HG02981 (cell line): ENCODE results near the gene PDZK1IP1.

Source experiments
- ATAC-seq: cut with Tn5 transposase; IDR thresholded peaks from one replicate; pipeline ENCODE4 v1.9.1; 2021; ENCODE audit warnings: mild to moderate bottlenecking, moderate library complexity; ENCODE audit not compliant: unreplicated experiment

The PDZK1IP1 gene, protein sequence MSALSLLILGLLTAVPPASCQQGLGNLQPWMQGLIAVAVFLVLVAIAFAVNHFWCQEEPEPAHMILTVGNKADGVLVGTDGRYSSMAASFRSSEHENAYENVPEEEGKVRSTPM

DNA sequence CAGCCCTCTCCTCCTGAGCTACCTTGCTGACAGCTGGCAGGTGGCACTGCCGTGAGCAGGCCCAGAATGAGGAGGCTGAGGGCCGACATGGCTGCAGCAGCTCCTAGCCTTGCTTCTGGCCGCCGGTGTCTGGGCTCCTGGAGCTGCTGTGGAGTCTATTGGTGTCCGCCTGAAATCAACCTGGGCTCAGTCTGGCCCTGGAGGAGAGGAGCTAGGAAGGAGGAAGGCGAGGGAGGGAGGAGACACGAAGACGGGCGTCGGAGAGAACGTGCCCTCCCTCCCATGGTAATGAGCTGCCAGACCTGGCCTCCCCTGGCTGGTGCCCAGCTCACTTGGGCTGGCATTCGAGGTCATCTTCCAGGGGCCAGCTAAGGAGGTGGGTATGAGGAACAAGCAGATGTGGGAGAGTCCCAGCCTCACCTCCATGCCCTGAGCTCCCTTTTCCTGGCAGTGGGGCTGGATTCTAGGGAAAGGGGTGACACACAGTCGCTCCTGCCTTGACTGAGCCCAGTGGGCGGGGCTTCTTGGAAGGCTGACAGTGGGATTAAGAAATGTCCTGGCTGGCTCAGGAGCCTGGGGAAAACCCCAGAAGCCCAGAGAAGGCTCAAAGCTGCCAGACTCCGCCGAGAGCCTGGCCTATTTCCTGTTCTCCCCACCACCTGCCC lies at the start of gene PDZK1IP1:
Gene PDZK1IP1 (minus strand): TSS at position 193 of the 665 bp plus-strand sequence. CDS start 104 bp downstream, at position 89.
- ATAC-seq, result no peak

DNA sequence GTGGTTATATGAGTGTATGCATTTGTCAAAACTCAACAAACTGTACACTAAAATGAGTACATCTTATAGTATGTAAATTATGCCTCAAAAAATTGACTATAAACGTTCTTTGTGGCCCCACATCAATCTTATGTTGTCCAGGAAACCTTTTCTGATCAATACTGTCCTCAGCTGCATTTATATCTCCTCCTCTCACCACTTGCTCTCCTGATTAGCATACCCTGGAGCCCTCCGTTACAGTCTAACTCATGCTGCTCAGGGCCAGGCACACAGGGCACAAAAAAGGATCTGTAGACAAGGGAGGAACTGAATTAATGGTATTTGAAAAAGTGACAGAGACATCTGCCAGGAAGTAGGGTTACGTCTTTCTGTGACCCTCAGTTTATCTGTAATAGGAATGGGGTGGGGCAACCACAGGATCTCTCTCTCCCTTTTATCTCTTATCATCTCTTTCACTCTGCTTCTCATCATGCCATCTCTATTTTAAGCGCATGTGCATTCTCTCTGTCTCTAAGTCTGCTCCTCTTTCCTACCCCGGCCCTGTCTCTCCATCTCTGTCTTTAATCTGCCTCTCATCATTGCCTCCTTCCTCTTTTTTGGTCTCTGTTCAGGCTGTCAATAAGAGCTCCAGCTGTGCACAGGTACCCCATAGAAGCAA lies 49.2 kb upstream of the PDZK1IP1 start:
- ATAC-seq, result no peak

DNA sequence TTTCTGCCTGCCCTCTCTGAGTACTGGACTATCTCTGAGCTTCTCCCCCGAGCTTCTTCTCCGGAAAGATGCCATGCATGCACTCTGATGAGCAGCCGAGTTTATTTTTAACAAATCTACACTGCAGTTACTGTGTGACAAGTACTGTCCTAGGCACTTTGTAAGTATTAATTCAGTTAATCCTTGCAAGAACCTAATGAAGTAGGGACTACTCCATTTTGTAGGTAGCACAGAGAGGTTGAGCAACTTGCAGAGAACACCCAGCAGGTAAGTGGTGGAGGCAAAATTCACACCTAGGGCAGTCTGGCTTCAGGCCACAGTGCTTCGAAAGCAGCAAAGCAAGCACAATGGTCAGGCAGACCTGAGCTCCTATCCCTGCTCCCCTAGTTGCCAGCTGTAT lies 46.0 kb upstream of the PDZK1IP1 start:
- no peak for ATAC-seq

DNA sequence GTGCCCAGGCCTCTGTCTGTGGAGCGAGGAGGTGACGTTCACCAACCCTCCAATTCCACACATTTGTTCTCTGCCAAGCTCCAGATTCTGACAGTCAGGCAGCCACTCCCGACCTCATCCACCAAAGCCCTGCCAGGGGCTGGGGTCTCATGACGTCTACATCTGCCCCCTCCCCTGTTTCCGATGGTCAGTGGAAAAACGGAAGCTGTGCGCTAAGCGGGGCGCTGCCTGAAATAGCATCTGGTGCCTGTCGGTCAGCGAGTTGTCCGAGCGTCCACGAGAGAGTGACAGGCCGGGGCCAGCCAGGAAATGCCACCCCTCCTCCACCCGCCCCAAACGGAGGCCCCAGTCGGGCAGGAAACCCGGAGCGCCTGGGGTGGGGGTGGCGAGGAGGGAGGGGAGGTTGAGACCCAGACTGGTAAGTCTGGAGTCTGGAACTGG lies 45.4 kb upstream of the PDZK1IP1 start:
- ATAC-seq, result no peak

DNA sequence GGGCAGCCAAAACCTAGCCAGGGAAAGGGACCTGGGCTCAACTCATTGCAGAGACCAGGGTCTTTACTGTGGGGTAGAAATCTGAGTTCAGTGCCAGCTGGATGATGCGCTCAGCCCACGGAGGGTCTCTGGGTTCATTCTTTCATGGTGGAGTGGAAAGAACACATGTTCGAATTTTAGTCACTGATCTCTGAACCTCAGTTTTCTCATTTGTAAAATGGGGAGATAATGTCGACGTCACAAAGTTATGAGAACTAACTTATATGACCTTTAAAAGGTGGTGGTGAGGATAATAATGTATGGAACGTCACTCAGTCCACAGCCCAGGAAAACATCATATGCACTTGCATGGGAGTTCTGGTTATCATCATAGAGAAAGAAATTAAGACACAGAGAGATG lies 43.4 kb upstream of the PDZK1IP1 start:
- no peak for ATAC-seq

DNA sequence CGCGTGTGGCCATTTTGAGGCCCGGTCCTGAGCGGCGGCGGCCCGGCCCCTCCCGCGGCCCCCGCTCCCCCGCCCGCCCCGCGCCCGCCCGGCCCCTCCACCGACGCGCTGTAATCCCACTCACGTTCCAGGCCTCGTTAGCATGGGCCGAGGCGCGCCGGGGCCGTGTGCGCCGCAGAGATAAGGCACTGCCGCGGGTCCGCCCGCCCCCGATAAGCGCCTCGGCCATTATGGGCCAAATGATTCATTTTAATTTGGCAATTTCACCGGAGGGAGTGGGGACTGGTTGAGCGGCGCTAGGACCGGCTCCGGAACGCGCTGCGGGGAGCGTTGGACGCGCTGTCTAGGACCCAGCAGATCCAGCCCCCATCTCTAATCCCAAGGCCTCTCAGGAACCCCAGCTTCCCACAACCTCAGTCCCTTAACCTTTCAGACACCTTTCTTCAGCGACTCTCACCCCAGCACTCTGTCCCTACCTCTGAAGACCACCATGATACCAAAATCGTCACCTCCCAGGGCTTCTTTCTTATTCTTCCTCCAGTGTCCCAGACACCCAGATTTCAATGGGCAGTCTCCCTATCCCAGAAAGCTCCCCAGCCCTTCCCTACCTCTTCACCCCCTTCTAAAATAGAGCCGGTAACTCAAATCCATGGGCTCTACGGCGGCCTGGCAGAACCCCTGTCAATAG lies 42.5 kb upstream of the PDZK1IP1 start, which contains the start of gene TAL1:
Gene TAL1 (minus strand): TSS at position 39 of the 688 bp plus-strand sequence. CDS start 6,337 bp downstream, outside the sequence.
- ATAC-seq, result no peak

DNA sequence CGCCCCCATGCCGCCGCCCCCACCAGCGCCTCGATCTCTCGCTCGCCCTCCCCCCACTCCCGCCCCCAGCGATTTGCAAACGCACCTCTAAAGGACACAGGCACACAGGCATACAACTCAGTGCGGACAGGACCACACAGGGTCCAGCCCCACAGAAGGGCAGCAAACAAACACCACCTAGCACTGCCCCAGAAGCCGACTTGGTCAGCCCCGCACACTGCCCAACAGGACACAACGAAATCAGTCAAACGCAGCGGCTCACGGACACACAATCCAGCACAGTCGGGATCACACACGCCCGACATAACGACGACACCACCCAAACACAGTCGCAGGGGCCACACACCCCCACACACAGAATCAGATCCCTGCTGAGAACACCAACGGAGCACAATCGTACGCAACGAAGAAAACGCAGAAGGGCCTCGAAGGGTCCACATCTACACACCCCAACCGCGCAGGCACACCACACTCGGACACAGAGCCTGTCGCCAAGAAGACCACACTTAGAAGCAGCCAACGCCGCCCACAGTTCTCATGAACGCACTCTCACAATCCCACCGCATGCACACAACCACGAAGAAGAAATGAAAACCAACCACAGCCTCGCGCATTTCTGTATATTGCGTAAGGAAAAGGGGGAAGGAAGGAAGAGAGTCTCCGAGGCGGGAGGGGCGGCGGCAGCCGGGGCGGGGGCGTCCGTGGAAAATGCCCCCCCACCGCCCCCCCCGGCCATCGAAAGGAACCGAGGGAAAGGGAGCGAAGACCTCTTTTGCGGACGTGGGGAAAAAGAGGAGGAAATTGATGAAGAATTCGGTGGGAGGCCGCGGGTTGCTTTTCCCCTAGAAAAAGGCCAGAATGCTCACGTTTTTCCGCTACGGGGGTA lies 41.7 kb upstream of the PDZK1IP1 start:
- ATAC-seq, result no peak

DNA sequence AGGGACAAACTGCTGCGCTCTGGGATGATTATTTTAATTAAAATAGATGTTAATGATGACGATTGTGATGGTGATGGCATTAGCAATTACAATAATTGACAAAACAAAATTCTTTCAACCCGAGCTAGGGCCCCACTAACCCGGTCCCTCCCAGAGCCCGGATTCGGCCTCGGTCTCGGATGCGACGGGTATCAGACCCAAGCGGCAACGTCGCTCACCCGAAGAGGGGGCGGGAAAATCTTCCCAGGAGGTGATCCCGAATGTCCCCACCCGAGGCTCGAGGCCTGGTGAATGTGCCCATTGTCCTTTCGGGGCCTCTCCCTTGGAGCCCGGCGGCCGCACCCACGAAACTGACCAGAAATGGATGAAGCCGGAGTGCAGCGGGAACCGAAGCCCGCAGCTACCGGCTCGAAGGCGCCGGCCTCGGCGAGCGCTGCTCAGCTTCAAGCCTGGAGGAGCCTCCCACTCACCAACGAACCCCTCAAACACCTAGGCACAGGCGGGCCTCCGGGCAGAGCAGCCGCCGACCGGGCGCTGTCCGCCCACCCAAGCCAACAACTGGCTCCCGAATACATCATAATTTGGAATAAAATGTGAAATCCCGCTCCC lies 41.0 kb upstream of the PDZK1IP1 start:
- no peak for ATAC-seq

DNA sequence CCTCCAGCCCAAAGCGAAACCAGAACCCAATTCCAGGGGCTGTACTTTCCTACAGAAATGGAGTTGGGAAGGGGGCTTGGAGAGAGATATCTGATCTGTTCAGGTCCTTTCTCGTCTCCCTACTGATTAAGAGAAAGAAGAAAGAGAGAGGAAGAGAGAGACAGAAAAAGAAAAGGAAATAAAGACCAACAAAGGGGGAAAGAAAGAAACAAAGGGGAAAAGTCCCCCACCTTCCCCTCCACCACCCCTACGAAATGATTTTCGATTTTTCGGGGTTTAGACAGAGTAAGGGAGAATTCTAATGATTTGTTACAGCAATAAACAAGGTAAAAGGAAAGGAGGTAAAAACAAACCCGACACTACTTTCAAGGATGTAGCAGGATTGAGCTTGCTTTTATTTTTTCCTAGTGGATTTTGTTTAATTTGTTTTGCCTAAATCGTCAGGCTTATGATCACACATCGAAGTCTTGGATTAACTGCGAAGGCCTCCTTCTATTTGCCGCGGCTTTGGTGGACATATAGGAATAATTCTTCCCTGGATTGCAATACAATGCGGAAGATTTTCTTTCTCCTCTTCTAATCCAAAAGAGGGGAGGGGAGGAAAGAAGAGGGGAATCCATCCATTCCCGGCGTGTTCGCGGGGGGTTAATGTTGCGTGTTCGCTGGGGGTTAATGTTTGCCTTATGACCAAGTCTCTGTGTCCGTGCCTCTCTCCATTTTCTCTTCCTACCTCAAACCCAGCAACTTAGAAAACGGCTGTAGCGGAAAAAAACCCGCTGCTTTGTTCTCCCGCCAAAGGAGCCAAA lies 40.3 kb upstream of the PDZK1IP1 start:
- no peak for ATAC-seq

DNA sequence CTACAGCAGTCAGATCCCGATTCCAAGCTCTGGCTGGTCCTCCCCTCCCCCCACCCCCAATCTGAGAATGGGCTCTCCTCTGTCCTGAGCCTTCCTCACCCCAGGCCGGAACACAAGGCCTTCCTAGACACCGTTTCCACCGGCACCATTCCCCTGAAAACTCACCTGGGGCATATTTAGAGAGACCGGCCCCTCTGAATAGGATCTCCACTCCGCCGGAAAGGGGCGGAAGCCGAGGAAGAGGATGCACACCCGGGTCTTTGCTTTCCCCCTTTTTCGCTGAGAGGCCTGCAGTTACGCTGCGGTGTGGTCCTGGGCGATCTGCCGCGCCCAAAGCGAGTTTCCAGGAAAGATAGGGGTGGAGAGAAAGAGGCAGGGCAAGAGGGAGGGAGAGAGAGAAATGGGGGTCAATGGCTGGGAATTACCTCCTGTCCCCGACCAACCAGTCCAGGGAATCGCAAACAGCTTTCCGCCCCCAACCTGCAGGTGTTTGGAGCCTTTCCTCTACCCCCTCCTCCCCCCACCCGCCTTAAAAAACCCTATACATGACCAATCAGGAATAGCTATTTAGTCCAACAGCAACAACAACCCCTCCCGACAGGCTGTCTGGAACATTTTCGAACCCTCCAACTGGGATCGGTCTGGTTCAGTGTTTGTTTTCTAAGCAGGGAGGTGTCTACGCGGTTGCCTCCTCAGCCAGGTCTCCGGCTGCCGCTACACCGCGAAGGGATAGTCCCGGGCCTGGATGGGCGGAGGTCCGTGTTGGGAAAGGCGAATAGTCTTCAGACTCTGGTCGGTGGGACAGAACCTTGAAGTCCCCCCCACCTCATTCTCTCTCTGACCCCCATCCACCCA lies 39.4 kb upstream of the PDZK1IP1 start:
- ATAC-seq, result no peak

DNA sequence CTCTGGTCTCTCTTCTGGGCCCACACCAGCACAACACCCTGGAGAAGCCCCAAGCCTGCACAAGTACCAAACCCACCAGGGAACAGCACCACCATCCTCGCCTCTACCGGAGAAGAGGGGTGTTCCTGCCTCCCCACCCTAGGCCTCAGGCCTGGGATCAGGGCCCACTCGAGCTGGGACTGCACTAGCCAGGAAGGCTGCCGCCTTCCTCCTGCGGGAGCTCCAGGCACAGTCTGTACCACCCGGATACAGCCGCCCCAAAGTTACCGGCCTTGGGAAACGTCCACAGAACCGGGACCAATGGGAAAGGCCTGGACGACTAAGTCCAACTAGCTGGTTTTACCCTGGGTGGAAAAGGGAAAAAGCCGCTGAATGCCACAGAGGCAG lies 38.8 kb upstream of the PDZK1IP1 start:
- no peak for ATAC-seq

DNA sequence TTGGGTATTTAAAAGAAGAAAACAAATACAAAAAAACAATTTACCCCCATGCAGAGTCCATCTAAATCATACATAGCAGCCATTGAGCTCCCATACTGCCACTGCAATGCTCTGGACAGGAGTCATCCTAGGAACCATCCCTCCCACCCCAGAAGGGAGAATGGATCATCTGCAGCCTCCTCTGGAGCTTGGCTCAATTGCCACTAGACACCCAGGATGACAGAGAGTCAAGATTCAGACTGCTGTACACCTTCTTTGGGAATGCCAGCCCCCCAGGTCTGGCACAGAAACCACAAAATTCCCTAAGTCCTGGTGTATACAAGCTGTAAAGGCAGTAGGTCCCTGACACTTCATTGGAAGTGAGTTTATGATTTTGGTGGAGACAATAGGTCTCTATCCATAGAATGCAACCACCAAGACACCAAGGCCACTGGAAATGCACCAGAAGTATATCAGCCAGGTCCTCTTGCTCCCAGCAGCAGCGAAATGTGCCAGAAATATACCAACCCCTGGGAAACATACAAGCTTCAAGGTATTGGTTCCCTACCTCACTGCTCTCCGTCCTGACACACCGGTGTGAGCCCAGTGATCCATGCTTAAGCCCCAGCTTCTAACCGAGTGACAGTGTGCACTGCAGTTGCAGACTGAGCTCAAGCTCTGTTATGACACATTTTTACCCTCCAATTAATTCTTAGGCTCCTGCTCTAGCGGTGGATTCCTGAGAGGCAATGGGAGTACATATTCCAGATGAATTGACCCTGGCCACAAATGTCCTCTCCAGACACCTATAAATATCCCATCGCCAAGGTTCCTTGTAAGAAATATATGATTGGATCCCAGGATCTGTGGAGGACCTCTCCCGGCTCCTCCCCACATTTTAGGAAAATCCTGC lies 37.8 kb upstream of the PDZK1IP1 start:
- no peak for ATAC-seq

DNA sequence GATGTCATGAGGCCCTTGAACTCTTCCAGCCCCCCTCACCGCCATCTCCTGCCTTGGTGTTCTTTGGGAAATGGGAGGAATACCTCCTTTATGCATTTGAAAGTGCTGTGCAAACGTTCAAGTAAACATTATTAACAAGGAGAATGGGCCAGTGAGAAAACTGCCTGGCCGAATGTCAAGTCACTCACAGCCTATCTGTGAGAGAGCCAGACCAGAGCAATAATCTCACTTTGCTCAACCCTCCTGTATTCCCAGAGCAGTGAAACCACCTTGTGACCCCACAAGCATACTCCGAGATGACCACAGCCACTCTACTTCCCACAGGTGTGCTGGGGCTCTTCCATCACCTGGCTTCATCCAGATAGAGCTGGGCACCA lies 37.0 kb upstream of the PDZK1IP1 start:
- no peak for ATAC-seq

DNA sequence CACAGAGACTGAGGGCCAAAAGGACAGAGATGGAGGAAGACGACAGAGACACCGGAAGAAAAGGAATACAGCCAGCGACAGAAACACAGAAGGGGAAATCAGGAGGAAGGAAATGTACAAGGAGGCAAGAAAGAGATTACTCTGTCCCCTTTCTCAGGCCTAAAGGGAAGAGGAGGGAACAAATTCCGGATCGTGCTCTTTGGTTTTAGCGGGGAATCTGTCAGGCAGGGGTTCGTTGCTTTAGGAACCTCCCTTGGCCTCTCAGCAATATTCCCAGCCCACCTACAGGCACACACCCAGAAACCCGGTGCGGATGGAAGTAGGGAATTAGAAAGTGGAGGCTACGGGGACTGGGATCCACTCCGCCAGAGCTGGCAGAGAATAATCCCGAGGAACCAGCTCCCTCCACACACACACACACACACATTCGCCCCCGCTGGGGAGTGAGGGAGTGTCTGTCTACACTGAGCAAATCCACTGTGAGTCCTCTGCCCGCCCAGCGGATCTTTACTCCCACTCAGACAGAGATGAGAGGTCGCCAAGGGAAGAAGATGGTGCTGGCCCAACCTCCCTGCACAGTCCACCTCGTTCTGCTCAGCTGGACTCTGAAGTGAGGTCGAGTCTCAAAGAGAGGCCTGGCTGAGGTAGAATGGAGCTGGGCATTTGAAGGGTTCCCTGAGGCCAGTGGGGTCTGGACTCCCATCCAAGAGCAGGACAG lies 36.4 kb upstream of the PDZK1IP1 start:
- no peak for ATAC-seq

DNA sequence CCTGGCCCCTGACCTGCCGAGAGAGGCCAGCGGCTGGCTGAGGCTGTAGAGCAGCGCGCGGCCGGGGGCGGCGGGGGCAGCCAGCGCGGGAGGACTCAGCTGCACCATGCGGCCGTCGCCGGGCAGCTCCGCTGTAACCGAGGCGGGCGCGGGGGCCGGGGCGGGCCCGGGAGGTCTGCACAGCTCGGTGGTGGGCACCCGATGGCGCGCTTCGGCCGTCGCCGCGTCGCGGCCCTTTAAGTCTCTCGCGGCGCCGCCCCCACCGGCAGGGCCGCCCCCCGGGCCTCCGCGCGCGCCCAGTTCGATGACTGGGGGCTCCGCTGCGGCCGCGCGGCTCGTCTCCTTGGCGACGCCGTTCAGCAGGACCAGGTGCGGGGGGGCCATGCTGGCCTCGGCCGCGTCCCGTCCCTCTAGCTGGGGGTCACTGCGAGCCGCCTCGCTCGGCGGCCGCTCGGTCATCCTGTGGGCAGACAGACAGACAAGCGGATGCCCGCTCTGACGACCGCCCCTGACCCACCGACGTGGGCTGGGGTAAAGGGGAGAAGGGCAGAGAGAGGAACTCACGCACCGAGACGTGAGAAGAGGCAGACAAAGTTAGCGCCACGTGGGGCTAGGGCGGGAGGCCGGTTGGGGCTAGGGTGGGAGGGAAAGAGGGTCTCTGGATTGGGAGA lies 35.7 kb upstream of the PDZK1IP1 start:
- ATAC-seq, result no peak

DNA sequence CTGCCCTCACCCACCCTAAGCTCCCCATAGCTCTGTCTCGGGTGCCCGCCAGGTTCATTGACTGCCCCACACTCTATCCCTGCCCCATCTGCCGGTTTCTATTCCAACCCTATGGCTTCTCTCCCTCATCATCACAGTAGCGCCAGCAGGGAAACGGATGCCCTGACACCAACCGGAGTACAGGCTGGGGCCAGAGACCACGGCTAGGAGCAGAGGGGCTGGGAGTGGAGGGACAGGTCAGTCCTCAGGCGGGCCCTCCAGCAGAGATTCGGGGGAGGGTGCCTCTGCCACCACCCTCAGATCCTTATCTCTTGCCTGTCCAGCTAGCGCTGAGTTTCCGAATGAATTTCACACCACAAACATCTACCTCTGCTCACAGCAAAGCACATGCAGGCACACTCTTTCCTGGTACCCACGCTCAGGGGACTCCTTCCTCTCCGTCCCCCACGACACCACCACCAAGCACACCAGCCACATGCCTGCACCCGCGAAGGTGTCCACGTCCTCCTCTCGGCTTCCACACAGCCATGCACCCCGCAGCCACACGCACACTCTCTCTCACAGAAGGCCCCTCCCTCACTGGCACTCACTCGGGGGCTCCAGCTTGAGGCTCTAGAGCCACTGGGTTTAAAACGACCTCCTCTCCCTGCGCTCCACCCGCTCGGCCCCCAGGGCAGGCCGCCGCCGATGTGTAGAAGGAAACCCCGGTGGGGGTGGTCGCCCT lies 35.0 kb upstream of the PDZK1IP1 start:
- ATAC-seq, result no peak
